Measurements from ENCODE around the gene TRIM24. TPM values are rescaled to one million over a fixed set of nuclear protein-coding genes. Genes with fewer than 3 reads are reported as not detected.

The TRIM24 gene
- total and polyA plus RNA-seq, 3 donors from 2014 or later, result 38.7 to 63.2 (median 55.9) TPM

DNA sequence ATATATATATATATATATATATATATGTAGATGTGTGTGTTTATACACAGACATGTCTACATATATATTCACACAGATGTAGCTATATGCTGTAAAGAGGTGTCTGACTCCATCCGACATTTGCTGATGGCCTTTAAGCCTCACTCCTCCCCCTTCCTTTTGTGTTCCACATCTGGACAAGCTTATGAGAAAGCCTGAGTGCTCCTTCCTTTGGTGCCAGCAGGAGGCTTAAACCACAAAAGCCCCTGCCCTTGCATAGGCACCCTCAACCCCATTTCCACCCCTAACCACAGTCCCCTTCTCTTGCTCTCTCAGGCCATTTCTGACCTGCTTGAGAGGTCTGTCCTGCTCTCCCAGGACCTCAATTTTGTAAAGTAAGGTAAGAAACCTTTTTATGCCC, 142.4 kb downstream of the TRIM24 start:
- no peaks in the 10 kb centered on the region for H3K4me1 ChIP-seq
- no peaks in the 10 kb centered on the region for H3K27me3 ChIP-seq
- no peak overlapping the region for H3K4me3 ChIP-seq
- H3K27ac ChIP-seq, result no peak overlapping the region
- WGBS, 2 donors, result 80 to 94% methylated on average over 1 of the region's 1 CpG
- no peaks in the 10 kb centered on the region for H3K9me3 ChIP-seq
- no peak for DNase-seq
- intact Hi-C loops (cut with DNase I; ENCODE audit: low total_unique reads), result no loop called here
- TF ChIP-seq, protein P1, sequence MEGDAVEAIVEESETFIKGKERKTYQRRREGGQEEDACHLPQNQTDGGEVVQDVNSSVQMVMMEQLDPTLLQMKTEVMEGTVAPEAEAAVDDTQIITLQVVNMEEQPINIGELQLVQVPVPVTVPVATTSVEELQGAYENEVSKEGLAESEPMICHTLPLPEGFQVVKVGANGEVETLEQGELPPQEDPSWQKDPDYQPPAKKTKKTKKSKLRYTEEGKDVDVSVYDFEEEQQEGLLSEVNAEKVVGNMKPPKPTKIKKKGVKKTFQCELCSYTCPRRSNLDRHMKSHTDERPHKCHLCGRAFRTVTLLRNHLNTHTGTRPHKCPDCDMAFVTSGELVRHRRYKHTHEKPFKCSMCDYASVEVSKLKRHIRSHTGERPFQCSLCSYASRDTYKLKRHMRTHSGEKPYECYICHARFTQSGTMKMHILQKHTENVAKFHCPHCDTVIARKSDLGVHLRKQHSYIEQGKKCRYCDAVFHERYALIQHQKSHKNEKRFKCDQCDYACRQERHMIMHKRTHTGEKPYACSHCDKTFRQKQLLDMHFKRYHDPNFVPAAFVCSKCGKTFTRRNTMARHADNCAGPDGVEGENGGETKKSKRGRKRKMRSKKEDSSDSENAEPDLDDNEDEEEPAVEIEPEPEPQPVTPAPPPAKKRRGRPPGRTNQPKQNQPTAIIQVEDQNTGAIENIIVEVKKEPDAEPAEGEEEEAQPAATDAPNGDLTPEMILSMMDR (IDR thresholded peaks at IDR 0.05), result no peak
- no peak for TF ChIP-seq POLR2A (IDR thresholded peaks at IDR 0.05)
- H3K36me3 ChIP-seq (ENCODE audit: low read depth, missing control alignments), result no peaks in the 10 kb centered on the region

GRCh38 chr7:138603549-138604318, 143.7 kb downstream of the TRIM24 start:
- DNase-seq, result no peak

GRCh38 chr7:138606236-138606635, 146.2 kb downstream of the TRIM24 start:
- intact Hi-C loops (cut with DNase I; ENCODE audit: low total_unique reads), result no loop called here
- DNase-seq, result no peak
- Histone ChIP-seq H3K9me3 (no peaks in the 10 kb centered on the region), H3K27ac (no peak overlapping the region), H3K4me1 (peaks cover 4% of the 10 kb centered on the region), H3K27me3 (no peaks in the 10 kb centered on the region), H3K4me3 (no peak overlapping the region), H3K36me3 (ENCODE audit: low read depth, missing control alignments) (no peaks in the 10 kb centered on the region)
- no peak for TF ChIP-seq POLR2A (IDR thresholded peaks at IDR 0.05)
- TF ChIP-seq, protein P1 (IDR thresholded peaks at IDR 0.05), result no peak
- WGBS, 2 donors, result 90 to 96% methylated on average over 3 of the region's 3 CpGs

More at GRCh38 chr7:138603549-138604318, 143.7 kb downstream of the TRIM24 start:
- 86 to 89% methylated on average over 8 of the region's 8 CpGs for WGBS, 2 donors
- intact Hi-C loops (cut with DNase I; ENCODE audit: low total_unique reads), result no loop called here
- H3K4me3 ChIP-seq, result no peak overlapping the region
- H3K36me3 ChIP-seq (ENCODE audit: low read depth, missing control alignments), result no peaks in the 10 kb centered on the region
- no peaks in the 10 kb centered on the region for H3K9me3 ChIP-seq
- H3K4me1 ChIP-seq, result no peaks in the 10 kb centered on the region
- TF ChIP-seq, protein P1 (IDR thresholded peaks at IDR 0.05), result no peak
- TF ChIP-seq POLR2A (IDR thresholded peaks at IDR 0.05), result no peak
- H3K27me3 ChIP-seq, result no peaks in the 10 kb centered on the region
- H3K27ac ChIP-seq, result no peak overlapping the region

DNA sequence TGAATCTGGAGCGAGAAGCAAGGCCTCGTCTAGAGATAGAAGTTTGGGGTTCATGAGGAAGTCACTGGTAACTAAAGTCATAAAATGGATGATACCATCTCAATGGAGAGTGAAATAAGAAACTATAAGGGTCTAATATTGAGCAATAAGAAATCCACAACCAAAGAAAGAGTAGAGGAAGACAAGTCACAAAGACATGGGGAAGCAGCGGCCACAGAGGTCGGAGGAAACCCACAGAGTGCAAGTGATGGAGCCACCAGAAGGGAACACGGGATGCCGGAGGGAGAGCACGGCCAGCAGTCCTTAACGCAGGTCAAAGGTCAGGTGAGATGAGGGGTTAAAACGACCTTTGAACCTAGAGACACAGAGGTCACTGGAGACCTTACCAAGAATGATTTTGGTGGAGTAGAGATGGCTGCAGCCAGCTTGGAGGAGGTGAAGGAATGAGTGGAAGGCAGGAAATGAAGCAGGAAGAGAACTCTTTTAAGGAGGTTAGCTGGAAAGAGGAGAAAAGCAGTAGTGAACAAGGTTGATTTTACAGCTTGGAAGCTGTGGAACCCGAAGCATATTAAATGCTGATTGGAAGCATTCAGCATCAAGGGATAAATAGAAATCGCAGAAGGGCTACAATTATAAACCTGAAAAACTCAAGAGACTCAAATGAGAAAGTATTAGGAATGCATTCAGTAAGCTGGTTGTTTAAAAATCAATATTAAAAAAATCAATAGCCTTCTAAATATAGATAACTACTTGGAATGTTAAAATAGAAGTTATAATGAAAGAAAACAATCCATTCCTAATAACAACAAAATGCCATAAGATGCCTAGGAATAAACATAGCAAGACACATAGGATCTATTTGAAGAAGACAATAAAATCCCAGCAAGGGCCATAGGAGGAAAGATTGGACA, 147.4 kb downstream of the TRIM24 start:
- no peaks in the 10 kb centered on the region for H3K27me3 ChIP-seq
- H3K36me3 ChIP-seq (ENCODE audit: low read depth, missing control alignments), result no peaks in the 10 kb centered on the region
- H3K4me3 ChIP-seq, result no peak overlapping the region
- H3K27ac ChIP-seq, result no peak overlapping the region
- H3K9me3 ChIP-seq, result no peaks in the 10 kb centered on the region
- DNase-seq, result no peak
- intact Hi-C loops (cut with DNase I; ENCODE audit: low total_unique reads), result no loop called here
- H3K4me1 ChIP-seq, result peaks cover 4% of the 10 kb centered on the region
- WGBS, 2 donors, result 78 to 83% methylated on average over 11 of the region's 11 CpGs
- TF ChIP-seq, protein P1 (IDR thresholded peaks at IDR 0.05), result no peak
- TF ChIP-seq POLR2A (IDR thresholded peaks at IDR 0.05), result no peak

Data from testis (tissue), 3 donors.